MM.1S (cell line): ENCODE measurements around the gene NR0B2.

ENCODE experiments used
- EZH2phosphoT487 ChIP-seq: fragments of 300-600 bp; sonication (generic); IDR thresholded peaks from 2 replicates; pipeline ENCODE4 v1.6.1; 2018; ENCODE audit warnings: antibody characterized with exemption, low read length
- TF ChIP-seq, protein P1 (sequence below): fragments of 300-600 bp; sonication (generic); IDR thresholded peaks from 2 replicates; pipeline ENCODE4 v1.5.1; 2016; ENCODE audit warnings: antibody characterized with exemption, low read length, mixed read lengths

DNA sequence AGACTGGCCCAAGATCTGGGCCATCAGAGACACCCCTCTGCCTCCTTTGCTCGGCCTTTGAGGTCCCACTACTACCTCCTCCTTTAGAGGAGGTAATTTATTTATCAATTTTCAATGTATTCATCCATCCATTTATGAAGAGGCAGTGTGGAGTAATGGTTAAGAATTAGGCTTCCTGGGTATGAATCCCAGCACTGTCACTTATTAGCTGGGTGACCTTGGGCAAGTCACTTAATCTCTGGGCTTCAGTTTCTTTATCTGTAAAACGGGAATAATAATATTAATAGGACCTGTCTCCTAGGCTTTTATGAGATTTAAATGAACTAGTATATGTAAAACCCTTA is 1.7 kb downstream of the NR0B2 start:
- TF ChIP-seq, protein P1, sequence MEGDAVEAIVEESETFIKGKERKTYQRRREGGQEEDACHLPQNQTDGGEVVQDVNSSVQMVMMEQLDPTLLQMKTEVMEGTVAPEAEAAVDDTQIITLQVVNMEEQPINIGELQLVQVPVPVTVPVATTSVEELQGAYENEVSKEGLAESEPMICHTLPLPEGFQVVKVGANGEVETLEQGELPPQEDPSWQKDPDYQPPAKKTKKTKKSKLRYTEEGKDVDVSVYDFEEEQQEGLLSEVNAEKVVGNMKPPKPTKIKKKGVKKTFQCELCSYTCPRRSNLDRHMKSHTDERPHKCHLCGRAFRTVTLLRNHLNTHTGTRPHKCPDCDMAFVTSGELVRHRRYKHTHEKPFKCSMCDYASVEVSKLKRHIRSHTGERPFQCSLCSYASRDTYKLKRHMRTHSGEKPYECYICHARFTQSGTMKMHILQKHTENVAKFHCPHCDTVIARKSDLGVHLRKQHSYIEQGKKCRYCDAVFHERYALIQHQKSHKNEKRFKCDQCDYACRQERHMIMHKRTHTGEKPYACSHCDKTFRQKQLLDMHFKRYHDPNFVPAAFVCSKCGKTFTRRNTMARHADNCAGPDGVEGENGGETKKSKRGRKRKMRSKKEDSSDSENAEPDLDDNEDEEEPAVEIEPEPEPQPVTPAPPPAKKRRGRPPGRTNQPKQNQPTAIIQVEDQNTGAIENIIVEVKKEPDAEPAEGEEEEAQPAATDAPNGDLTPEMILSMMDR, result no peak
- TF ChIP-seq EZH2phosphoT487, result no peak
